KOPT-K1 (cell line): ENCODE results near the gene ID3.

Experiments used
- H3K27ac ChIP-seq: fragments of 200-600 bp; sonication (generic); 2 replicates; pipeline ENCODE4 v1.5.1; 2016; ENCODE audit warnings: antibody characterized with exemption, mild to moderate bottlenecking, low read depth, low read length; ENCODE audit not compliant: poor library complexity, severe bottlenecking
- H3K36me3 ChIP-seq: fragments of 200-600 bp; sonication (generic); 2 replicates; pipeline ENCODE4 v1.5.1; 2017; ENCODE audit warnings: antibody characterized with exemption, mild to moderate bottlenecking, low read length, moderate library complexity; ENCODE audit not compliant: insufficient read depth
- H3K9me3 ChIP-seq: fragments of 200-600 bp; sonication (generic); 2 replicates; pipeline ENCODE4 v1.5.1; 2017; ENCODE audit warnings: antibody characterized with exemption, low read length, mild to moderate bottlenecking; ENCODE audit not compliant: insufficient read depth, poor library complexity, severe bottlenecking

Gene ID3

GRCh38 chr1:23562137-23562876, 3.0 kb upstream of the ID3 start:
- no peak overlapping the region for H3K27ac ChIP-seq
- no peaks in the 10 kb centered on the region for H3K9me3 ChIP-seq
- no peaks in the 10 kb centered on the region for H3K36me3 ChIP-seq

- no peaks in the 10 kb centered on the region for H3K36me3 ChIP-seq
- no peak overlapping the region for H3K27ac ChIP-seq
- no peaks in the 10 kb centered on the region for H3K9me3 ChIP-seq
These were observed 2.5 kb upstream of the ID3 start for GRCh38 chr1:23561813-23562100.

GRCh38 chr1:23561076-23561812, 1.9 kb upstream of the ID3 start:
- H3K9me3 ChIP-seq: no peaks in the 10 kb centered on the region
- no peaks in the 10 kb centered on the region for H3K36me3 ChIP-seq
- no peak overlapping the region for H3K27ac ChIP-seq

GRCh38 chr1:23559985-23560741, 862 bp upstream of the ID3 start:
- H3K9me3 ChIP-seq: no peaks in the 10 kb centered on the region
- peak overlapping the region; percentile 79 for H3K27ac ChIP-seq
- no peaks in the 10 kb centered on the region for H3K36me3 ChIP-seq

GRCh38 chr1:23558872-23559135, 497 bp downstream of the ID3 start:
- H3K27ac ChIP-seq: peak overlapping the region; percentile 79
- H3K36me3 ChIP-seq: no peaks in the 10 kb centered on the region
- H3K9me3 ChIP-seq: no peaks in the 10 kb centered on the region

GRCh38 chr1:23558140-23558871, 995 bp downstream of the ID3 start:
- Histone ChIP-seq H3K27ac (peak overlapping the region; percentile 79), H3K9me3 (no peaks in the 10 kb centered on the region), H3K36me3 (no peaks in the 10 kb centered on the region)

GRCh38 chr1:23557471-23558124, 1.7 kb downstream of the ID3 start:
- H3K9me3 ChIP-seq: no peaks in the 10 kb centered on the region
- no peaks in the 10 kb centered on the region for H3K36me3 ChIP-seq
- peak overlapping the region; percentile 79 for H3K27ac ChIP-seq

- H3K9me3 ChIP-seq: no peaks in the 10 kb centered on the region
- H3K36me3 ChIP-seq: no peaks in the 10 kb centered on the region
- no peak overlapping the region for H3K27ac ChIP-seq
These were observed 2.4 kb downstream of the ID3 start for GRCh38 chr1:23556635-23557470.

GRCh38 chr1:23555986-23556634, 3.2 kb downstream of the ID3 start:
- H3K9me3 ChIP-seq: no peaks in the 10 kb centered on the region
- peak overlapping the region; percentile 90 for H3K27ac ChIP-seq

GRCh38 chr1:23555270-23555985, 3.9 kb downstream of the ID3 start:
- peak overlapping the region; percentile 90 for H3K27ac ChIP-seq

More at GRCh38 chr1:23555986-23556634, 3.2 kb downstream of the ID3 start:
- no peaks in the 10 kb centered on the region for H3K36me3 ChIP-seq

GRCh38 chr1:23554481-23555269, 4.6 kb downstream of the ID3 start:
- no peaks in the 10 kb centered on the region for H3K36me3 ChIP-seq
- H3K9me3 ChIP-seq: no peaks in the 10 kb centered on the region
- peak overlapping the region; percentile 90 for H3K27ac ChIP-seq

More at GRCh38 chr1:23555270-23555985, 3.9 kb downstream of the ID3 start:
- Histone ChIP-seq H3K36me3 (no peaks in the 10 kb centered on the region), H3K9me3 (no peaks in the 10 kb centered on the region)

- Histone ChIP-seq H3K9me3 (no peaks in the 10 kb centered on the region), H3K27ac (peak overlapping the region; percentile 90), H3K36me3 (no peaks in the 10 kb centered on the region)
These were observed 5.2 kb downstream of the ID3 start for GRCh38 chr1:23554127-23554480.
